ENCODE data around the gene HOPX.
"Not testable (repeated sequence)": the region's sequence is repeated elsewhere in the genome, so short reads cannot be mapped to it uniquely, and the experiment has no call there.

Gene HOPX

GRCh38 chr4:56681158-56681852 is at the start of gene HOPX:
Gene HOPX (minus strand): TSS chr4:56681296. CDS start chr4:56657816, 23,480 bp downstream.
- no peak for DNase-seq

- DNase-seq = no peak
Measured at GRCh38 chr4:56730097-56730496, 49.0 kb upstream of the HOPX start.

- peak; percentile 1 for DNase-seq
Measured at GRCh38 chr4:56728512-56728911, 47.4 kb upstream of the HOPX start.

- DNase-seq = no peak
Measured at GRCh38 chr4:56727150-56727549, 46.1 kb upstream of the HOPX start.

- DNase-seq = not testable (repeated sequence)
Measured at GRCh38 chr4:56726593-56726992, 45.5 kb upstream of the HOPX start.

GRCh38 chr4:56723659-56724230 is 42.6 kb upstream of the HOPX start:
- no peak for DNase-seq

- DNase-seq = no peak
Measured at GRCh38 chr4:56723201-56723605, 42.1 kb upstream of the HOPX start.

GRCh38 chr4:56708146-56708545 is 27.1 kb upstream of the HOPX start:
- no peak for DNase-seq

- no peak for DNase-seq
Measured at GRCh38 chr4:56705966-56706365, 24.9 kb upstream of the HOPX start.

GRCh38 chr4:56705334-56705733 is 24.2 kb upstream of the HOPX start:
- no peak for DNase-seq

- DNase-seq = no peak
Measured at GRCh38 chr4:56704089-56704871, 23.2 kb upstream of the HOPX start.

- no peak for DNase-seq
Measured at GRCh38 chr4:56703378-56703777, 22.3 kb upstream of the HOPX start.

GRCh38 chr4:56701644-56702043 is 20.5 kb upstream of the HOPX start:
- no peak for DNase-seq

GRCh38 chr4:56701161-56701480 is 20.0 kb upstream of the HOPX start:
- DNase-seq = no peak

- DNase-seq = no peak
Measured at GRCh38 chr4:56699537-56700105, 18.5 kb upstream of the HOPX start.

GRCh38 chr4:56698329-56698728 is 17.2 kb upstream of the HOPX start:
- no peak for DNase-seq

GRCh38 chr4:56696056-56696455 is 15.0 kb upstream of the HOPX start:
- no peak for DNase-seq

GRCh38 chr4:56693476-56693875 is 12.4 kb upstream of the HOPX start:
- DNase-seq = not testable (repeated sequence)

- DNase-seq = no peak
Measured at GRCh38 chr4:56692576-56692975, 11.5 kb upstream of the HOPX start.

- DNase-seq = no peak
Measured at GRCh38 chr4:56691425-56691824, 10.3 kb upstream of the HOPX start.

GRCh38 chr4:56690393-56690792 is 9.3 kb upstream of the HOPX start:
- DNase-seq = no peak

- no peak for DNase-seq
Measured at GRCh38 chr4:56689201-56689969, 8.3 kb upstream of the HOPX start.

- DNase-seq = no peak
Measured at GRCh38 chr4:56688094-56688647, 7.1 kb upstream of the HOPX start.

Measured in NCI-H69 (cell line).